Measurements from ENCODE around the gene FMNL2. TPM values are rescaled to one million over a fixed set of nuclear protein-coding genes. Genes with fewer than 3 reads are reported as not detected.

FMNL2 gene
- total and polyA plus RNA-seq, 4 donors = 18.8 to 81.4 (median 38.4) TPM

GRCh38 chr2:152399003-152399402, 64.0 kb downstream of the FMNL2 start:
- Histone ChIP-seq H3K27me3 (ENCODE audit: control insufficient read depth in 3 of 3, insufficient read depth in 3 of 3, low read length in 2 of 3) (no peaks in the 10 kb centered on the region), H3K4me3 (no peak overlapping the region), H3K36me3 (ENCODE audit: control insufficient read depth in 4 of 4, insufficient read depth in 4 of 4, low read length in 4 of 4) (no peaks in the 10 kb centered on the region), H3K27ac (ENCODE audit: low read depth in 1 of 2, low read length in 1 of 2) (no peak overlapping the region), H3K9me3 (ENCODE audit: control insufficient read depth in 4 of 4, insufficient read depth in 3 of 4, low read length in 3 of 4) (no peaks in the 10 kb centered on the region), H3K9ac (ENCODE audit: insufficient read depth in 1 of 2, low read length in 2 of 2) (no peak overlapping the region), H3K4me1 (ENCODE audit: control insufficient read depth in 5 of 5, insufficient read depth in 5 of 5, low read length in 5 of 5) (peaks cover 10 to 17% (median 12%) of the 10 kb centered on the region in 5 donors)
- DNase-seq (no peak), ATAC-seq (ENCODE audit: insufficient read depth, low FRiP score) (no peak)
- 82 to 85% methylated on average over 4 of the region's 4 CpGs for WGBS, 2 donors
- TF ChIP-seq CTCF (IDR thresholded peaks at IDR 0.05; ENCODE audit: control extremely low read depth, extremely low read depth) = no peak

- Histone ChIP-seq H3K27ac (ENCODE audit: low read depth in 1 of 2, low read length in 1 of 2) (no peak overlapping the region), H3K36me3 (ENCODE audit: control insufficient read depth in 4 of 4, insufficient read depth in 4 of 4, low read length in 4 of 4) (no peaks in the 10 kb centered on the region), H3K27me3 (ENCODE audit: control insufficient read depth in 3 of 3, insufficient read depth in 3 of 3, low read length in 2 of 3) (no peaks in the 10 kb centered on the region), H3K4me3 (no peak overlapping the region), H3K9me3 (ENCODE audit: control insufficient read depth in 4 of 4, insufficient read depth in 3 of 4, low read length in 3 of 4) (no peaks in the 10 kb centered on the region), H3K4me1 (ENCODE audit: control insufficient read depth in 5 of 5, insufficient read depth in 5 of 5, low read length in 5 of 5) (peaks cover 12 to 23% (median 16%) of the 10 kb centered on the region in 5 donors), H3K9ac (ENCODE audit: insufficient read depth in 1 of 2, low read length in 2 of 2) (no peak overlapping the region)
- 83 to 85% methylated on average over 2 of the region's 2 CpGs for WGBS, 2 donors
- DNase-seq (no peak), ATAC-seq (ENCODE audit: insufficient read depth, low FRiP score) (no peak)
- no peak for TF ChIP-seq CTCF (IDR thresholded peaks at IDR 0.05; ENCODE audit: control extremely low read depth, extremely low read depth)
These were observed 65.7 kb downstream of the FMNL2 start for GRCh38 chr2:152400607-152401214.

- Histone ChIP-seq H3K27ac (ENCODE audit: low read depth in 1 of 2, low read length in 1 of 2) (peak overlapping the region; percentile 6 to 27), H3K4me1 (ENCODE audit: control insufficient read depth in 5 of 5, insufficient read depth in 5 of 5, low read length in 5 of 5) (peaks cover 12 to 32% (median 16%) of the 10 kb centered on the region in 5 donors), H3K27me3 (ENCODE audit: control insufficient read depth in 3 of 3, insufficient read depth in 3 of 3, low read length in 2 of 3) (no peaks in the 10 kb centered on the region), H3K4me3 (no peak overlapping the region), H3K9me3 (ENCODE audit: control insufficient read depth in 4 of 4, insufficient read depth in 3 of 4, low read length in 3 of 4) (no peaks in the 10 kb centered on the region), H3K9ac (ENCODE audit: insufficient read depth in 1 of 2, low read length in 2 of 2) (no peak overlapping the region), H3K36me3 (ENCODE audit: control insufficient read depth in 4 of 4, insufficient read depth in 4 of 4, low read length in 4 of 4) (no peaks in the 10 kb centered on the region)
- DNase-seq (peak in 2 of 3 donors; percentile 62 to 74), ATAC-seq (ENCODE audit: insufficient read depth, low FRiP score) (peak; percentile 60)
- TF ChIP-seq CTCF (IDR thresholded peaks at IDR 0.05; ENCODE audit: control extremely low read depth, extremely low read depth) = no peak
- 55 to 67% methylated on average over 12 of the region's 12 CpGs for WGBS, 2 donors
These were observed 68.1 kb downstream of the FMNL2 start for GRCh38 chr2:152402780-152403759.
